ENCODE measurements around the gene MSH5. TPM values are rescaled to one million over a fixed set of nuclear protein-coding genes. Genes with fewer than 3 reads are reported as not detected.
A peak's percentile ranks its signal among the peaks of the same experiment; 100 is the strongest.
"Not testable (repeated sequence)": the region's sequence is repeated elsewhere in the genome, so short reads cannot be mapped to it uniquely, and the experiment has no call there.

The MSH5 gene
- total RNA-seq, 2 experiments from 2014 or later = 104 to 218 TPM

- intact Hi-C loops (cut with micrococcal nuclease; ENCODE audit: unreplicated experiment) = loop anchor here (10.0 kb wide), 1 partner anchor 248 kb away; the partner anchor contains the start of genes ATP6V1G2, DDX39B and NFKBIL1
- ChIA-PET CTCF (ENCODE audit: unreplicated experiment) (no interaction called here), POLR2A (no interaction called here)
- no TSS peak for BruUV-seq (replicated peaks)
- Histone ChIP-seq H3K4me3 (ENCODE audit: low read depth, low read length, poor library complexity, severe bottlenecking) (no peak overlapping the region), H3K36me3 (ENCODE audit: insufficient read depth, low read length) (peaks cover 60% of the 10 kb centered on the region), H2AFZ (ENCODE audit: low read length) (no peak overlapping the region), H3K9me3 (ENCODE audit: low read length) (no peaks in the 10 kb centered on the region), H3K79me2 (ENCODE audit: insufficient read depth, low read depth, low read length) (peaks cover 40% of the 10 kb centered on the region), H3K27ac (ENCODE audit: low read depth, low read length, poor library complexity, severe bottlenecking) (no peak overlapping the region), H3K9me2 (ENCODE audit: insufficient read depth, low read length) (no peaks in the 10 kb centered on the region), H3K4me2 (ENCODE audit: low read length) (no peak overlapping the region), H3K4me1 (ENCODE audit: insufficient read depth, low read length, poor library complexity, severe bottlenecking) (peaks cover 68% of the 10 kb centered on the region), H4K20me1 (ENCODE audit: insufficient read depth, low read length) (no peaks in the 10 kb centered on the region)
- no peak for DNase-seq (ENCODE audit: low spot score)
- TF ChIP-seq CTCF (conservative IDR thresholded peaks at IDR 0.05; ENCODE audit: low read length) (no peak), EZH2phosphoT487 (IDR thresholded peaks at IDR 0.05; ENCODE audit: borderline replicate concordance, low read depth, low read length) (no peak)
These were observed 53.0 kb downstream of the MSH5 start for GRCh38 chr6:31792761-31793171.

DNA sequence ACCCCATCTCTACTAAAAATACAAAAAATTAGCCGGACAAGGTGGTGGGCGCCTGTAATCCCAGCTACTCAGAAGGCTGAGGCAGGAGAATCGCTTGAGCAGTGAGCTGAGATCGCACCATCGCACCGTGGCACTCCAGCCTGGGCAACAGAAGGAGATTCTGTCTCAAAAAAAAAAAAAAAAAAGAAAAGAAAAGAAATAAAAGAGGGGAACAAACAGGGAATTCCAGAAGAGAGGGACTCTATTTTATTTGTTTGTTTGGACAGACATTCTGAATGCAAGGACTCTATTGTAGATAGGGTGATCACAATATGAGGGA lies 54.1 kb downstream of the MSH5 start:
- BruUV-seq (replicated peaks) = not testable (repeated sequence)
- intact Hi-C loops (cut with micrococcal nuclease; ENCODE audit: unreplicated experiment) = loop anchor here (2.0 to 10.0 kb wide), 2 partner anchors 69 to 249 kb away; partner anchors contain the start of genes ATP6V1G2, DDX39B, NEU1 and NFKBIL1

GRCh38 chr6:31794294-31794865 lies 54.6 kb downstream of the MSH5 start:
- H3K4me1 ChIP-seq (ENCODE audit: insufficient read depth, low read length, poor library complexity, severe bottlenecking) = peaks cover 62% of the 10 kb centered on the region
- ChIA-PET POLR2A (interaction anchor here (0.6 kb wide), 1 partner anchor 53 kb away, joined by 3 read pairs; no protein-coding TSS in a partner anchor), CTCF (ENCODE audit: unreplicated experiment) (no interaction called here)
- peaks cover 53% of the 10 kb centered on the region for H3K36me3 ChIP-seq (ENCODE audit: insufficient read depth, low read length)
- peak overlapping the region; percentile 90 for H3K4me3 ChIP-seq (ENCODE audit: low read depth, low read length, poor library complexity, severe bottlenecking)
- peak overlapping the region; percentile 90 for H3K4me2 ChIP-seq (ENCODE audit: low read length)
- intact Hi-C loops (cut with micrococcal nuclease; ENCODE audit: unreplicated experiment) = loop anchor here (2.0 to 10.0 kb wide), 2 partner anchors 68 to 250 kb away; partner anchors contain the start of genes ATP6V1G2, DDX39B, NEU1 and NFKBIL1
- peak overlapping the region; percentile 47 for H3K27ac ChIP-seq (ENCODE audit: low read depth, low read length, poor library complexity, severe bottlenecking)
- DNase-seq (ENCODE audit: low spot score) = peak; percentile 43
- H3K9me3 ChIP-seq (ENCODE audit: low read length) = no peaks in the 10 kb centered on the region
- H4K20me1 ChIP-seq (ENCODE audit: insufficient read depth, low read length) = no peaks in the 10 kb centered on the region
- BruUV-seq (replicated peaks) = no TSS peak
- no peak overlapping the region; the same call in 1 of the 2 replicates for H2AFZ ChIP-seq (ENCODE audit: low read length)
- no peaks in the 10 kb centered on the region for H3K9me2 ChIP-seq (ENCODE audit: insufficient read depth, low read length)
- TF ChIP-seq EZH2phosphoT487 (IDR thresholded peaks at IDR 0.05; ENCODE audit: borderline replicate concordance, low read depth, low read length) = no peak
- TF ChIP-seq CTCF (conservative IDR thresholded peaks at IDR 0.05; ENCODE audit: low read length) = no peak
- peaks cover 32% of the 10 kb centered on the region for H3K79me2 ChIP-seq (ENCODE audit: insufficient read depth, low read depth, low read length)

More for the DNA sequence above, 54.1 kb downstream of the MSH5 start:
- H3K9me3 ChIP-seq (ENCODE audit: low read length); CTCF ChIA-PET (ENCODE audit: unreplicated experiment); H2AFZ ChIP-seq (ENCODE audit: low read length); H3K9me2 ChIP-seq (ENCODE audit: insufficient read depth, low read length); DNase-seq (ENCODE audit: low spot score); H4K20me1 ChIP-seq (ENCODE audit: insufficient read depth, low read length): not testable (repeated sequence)
- peak overlapping the region; percentile 47 for H3K27ac ChIP-seq (ENCODE audit: low read depth, low read length, poor library complexity, severe bottlenecking)
- H3K4me2 ChIP-seq (ENCODE audit: low read length) = peak overlapping the region; percentile 90
- H3K4me1 ChIP-seq (ENCODE audit: insufficient read depth, low read length, poor library complexity, severe bottlenecking) = peaks cover 67% of the 10 kb centered on the region
- POLR2A ChIA-PET = interaction anchor here (0.6 kb wide), 1 partner anchor 81 kb away, joined by 3 read pairs; no protein-coding TSS in a partner anchor
- H3K79me2 ChIP-seq (ENCODE audit: insufficient read depth, low read depth, low read length) = peaks cover 36% of the 10 kb centered on the region
- peaks cover 52% of the 10 kb centered on the region for H3K36me3 ChIP-seq (ENCODE audit: insufficient read depth, low read length)
- H3K4me3 ChIP-seq (ENCODE audit: low read depth, low read length, poor library complexity, severe bottlenecking) = peak overlapping the region; percentile 90

Data from OCI-LY7 (cell line).